ENCODE results near the gene ARRDC5.

DNA sequence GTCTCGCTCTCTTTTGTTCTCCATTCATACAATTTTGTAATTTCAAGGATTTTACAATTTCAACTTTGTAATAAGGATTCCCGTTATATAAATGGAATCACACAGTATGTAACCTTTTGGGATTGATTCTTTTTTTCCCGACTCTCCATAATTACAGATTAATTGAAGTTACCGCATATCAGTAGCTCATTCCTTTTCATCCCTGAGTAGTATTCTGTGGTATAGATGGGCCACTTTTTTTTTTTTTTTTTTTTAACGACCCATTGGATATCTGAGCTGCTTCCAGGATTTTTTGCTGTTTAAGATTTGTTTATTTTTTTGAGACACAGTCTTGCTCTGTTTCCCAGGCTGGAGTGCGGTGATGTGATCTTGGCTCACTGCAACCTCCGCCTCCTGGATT lies 34.4 kb upstream of the ARRDC5 start:
- TF ChIP-seq CTCF (IDR thresholded peaks at IDR 0.05; ENCODE audit: low read length) (no peak), EZH2 (optimal IDR thresholded peaks at IDR 0.05; ENCODE audit: low read depth, low read length) (no peak), EZH2phosphoT487 (IDR thresholded peaks at IDR 0.05; ENCODE audit: low read length) (no peak)
